AG04450 (cell line): ENCODE data around the gene KCNK10. TPM values are rescaled to one million over a fixed set of nuclear protein-coding genes. Genes with fewer than 3 reads are reported as not detected.

Experiments used
- CTCF ChIA-PET: fragments of 300-600, 350-600 bp; formaldehyde crosslinking; extraction: SDS; loops from one replicate; lab custom pipeline; 2022; ENCODE audit warnings: antibody characterized with exemption, inconsistent platforms; lab: Charles Lee
- POLR2A ChIA-PET: fragments of 350-600 bp; formaldehyde crosslinking; extraction: SDS; loops from one replicate; lab custom pipeline; 2021; ENCODE audit warnings: antibody characterized with exemption, inconsistent platforms; lab: Yijun Ruan, JAX
- DNase-seq: peaks from one replicate; pipeline ENCODE4 v3.0.0-alpha.2; 2011; ENCODE audit warnings: low read depth, low spot score
- H3K27ac ChIP-seq: one replicate; pipeline ENCODE4 v1.5.1; 2012; ENCODE audit warnings: low read depth, low read length, control low read depth
- H3K27me3 ChIP-seq: one replicate; pipeline ENCODE4 v1.6.0; 2012; ENCODE audit warnings: low read length; ENCODE audit not compliant: control insufficient read depth, insufficient read depth
- H3K4me3 ChIP-seq: 2 replicates; pipeline ENCODE4 v1.5.1; 2011; ENCODE audit warnings: mild to moderate bottlenecking, low read depth, low read length, control low read depth
- H3K9me3 ChIP-seq: 2 replicates; pipeline ENCODE4 v1.5.1; 2012; ENCODE audit warnings: low read length; ENCODE audit not compliant: control insufficient read depth, insufficient read depth
- polyA plus RNA-seq: library from polyadenylated mRNA; depleted of rRNA; stranded (reverse); fragments of >200 nt; gene quantifications from 2 replicates; pipeline ENCODE4 v1.2.3, GENCODE V29; 2011
- TF ChIP-seq, protein P1 (sequence below): IDR thresholded peaks from 2 replicates; pipeline ENCODE4 v1.5.1; 2011; ENCODE audit warnings: low read depth, low read length, control low read depth, inconsistent platforms

The KCNK10 gene
- polyA plus RNA-seq, 1 experiment, result not detected

- CTCF ChIA-PET, result interaction anchor here (2.3 to 4.8 kb wide), 2 partner anchors 45 to 289 kb away, joined by 9 to 18 read pairs; no protein-coding TSS in a partner anchor
- no peak overlapping the region for H3K4me3 ChIP-seq
- POLR2A ChIA-PET, result no interaction called here
- no peak for DNase-seq
- no peaks in the 10 kb centered on the region for H3K27me3 ChIP-seq
- H3K9me3 ChIP-seq, result no peaks in the 10 kb centered on the region
- TF ChIP-seq, protein P1, sequence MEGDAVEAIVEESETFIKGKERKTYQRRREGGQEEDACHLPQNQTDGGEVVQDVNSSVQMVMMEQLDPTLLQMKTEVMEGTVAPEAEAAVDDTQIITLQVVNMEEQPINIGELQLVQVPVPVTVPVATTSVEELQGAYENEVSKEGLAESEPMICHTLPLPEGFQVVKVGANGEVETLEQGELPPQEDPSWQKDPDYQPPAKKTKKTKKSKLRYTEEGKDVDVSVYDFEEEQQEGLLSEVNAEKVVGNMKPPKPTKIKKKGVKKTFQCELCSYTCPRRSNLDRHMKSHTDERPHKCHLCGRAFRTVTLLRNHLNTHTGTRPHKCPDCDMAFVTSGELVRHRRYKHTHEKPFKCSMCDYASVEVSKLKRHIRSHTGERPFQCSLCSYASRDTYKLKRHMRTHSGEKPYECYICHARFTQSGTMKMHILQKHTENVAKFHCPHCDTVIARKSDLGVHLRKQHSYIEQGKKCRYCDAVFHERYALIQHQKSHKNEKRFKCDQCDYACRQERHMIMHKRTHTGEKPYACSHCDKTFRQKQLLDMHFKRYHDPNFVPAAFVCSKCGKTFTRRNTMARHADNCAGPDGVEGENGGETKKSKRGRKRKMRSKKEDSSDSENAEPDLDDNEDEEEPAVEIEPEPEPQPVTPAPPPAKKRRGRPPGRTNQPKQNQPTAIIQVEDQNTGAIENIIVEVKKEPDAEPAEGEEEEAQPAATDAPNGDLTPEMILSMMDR, result no peak
- no peak overlapping the region for H3K27ac ChIP-seq
Observed at GRCh38 chr14:88234442-88234841, 88.6 kb downstream of the KCNK10 start.

DNA sequence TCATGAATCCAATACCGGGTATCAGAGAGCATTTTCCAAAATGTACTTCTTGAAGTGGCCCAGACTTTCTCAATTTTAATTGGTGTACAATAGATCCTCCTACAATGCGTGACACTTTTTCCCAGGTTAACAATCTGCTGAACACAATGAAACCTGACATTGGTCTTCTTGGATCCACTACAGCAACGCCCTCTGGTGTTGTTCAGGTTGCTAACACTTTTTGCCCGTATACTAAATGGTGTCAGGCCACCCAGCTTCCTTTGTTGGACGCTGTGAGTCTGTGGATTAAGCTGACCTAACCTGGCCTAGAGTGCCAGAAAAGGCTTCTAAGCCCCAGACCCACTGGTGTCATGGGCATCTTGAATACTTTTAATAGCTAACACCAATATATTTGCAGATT, 89.2 kb downstream of the KCNK10 start:
- no peaks in the 10 kb centered on the region for H3K27me3 ChIP-seq
- no peak overlapping the region for H3K4me3 ChIP-seq
- no peaks in the 10 kb centered on the region for H3K9me3 ChIP-seq
- ChIA-PET POLR2A (no interaction called here), CTCF (interaction anchor here (1.3 to 4.8 kb wide), 2 partner anchors 45 to 288 kb away, joined by 4 to 18 read pairs; no protein-coding TSS in a partner anchor)
- DNase-seq, result no peak
- TF ChIP-seq, protein P1, result 0 out of 2 replicates have a peak, but pooled peaks have one; percentile 16
- no peak overlapping the region for H3K27ac ChIP-seq

GRCh38 chr14:88232771-88233170, 90.3 kb downstream of the KCNK10 start:
- Histone ChIP-seq H3K27ac (no peak overlapping the region), H3K9me3 (no peaks in the 10 kb centered on the region), H3K4me3 (no peak overlapping the region), H3K27me3 (no peaks in the 10 kb centered on the region)
- DNase-seq, result no peak
- ChIA-PET POLR2A (no interaction called here), CTCF (interaction anchor here (1.3 to 4.8 kb wide), 2 partner anchors 43 to 287 kb away, joined by 4 to 18 read pairs; no protein-coding TSS in a partner anchor)
- TF ChIP-seq, protein P1, result no peak

DNA sequence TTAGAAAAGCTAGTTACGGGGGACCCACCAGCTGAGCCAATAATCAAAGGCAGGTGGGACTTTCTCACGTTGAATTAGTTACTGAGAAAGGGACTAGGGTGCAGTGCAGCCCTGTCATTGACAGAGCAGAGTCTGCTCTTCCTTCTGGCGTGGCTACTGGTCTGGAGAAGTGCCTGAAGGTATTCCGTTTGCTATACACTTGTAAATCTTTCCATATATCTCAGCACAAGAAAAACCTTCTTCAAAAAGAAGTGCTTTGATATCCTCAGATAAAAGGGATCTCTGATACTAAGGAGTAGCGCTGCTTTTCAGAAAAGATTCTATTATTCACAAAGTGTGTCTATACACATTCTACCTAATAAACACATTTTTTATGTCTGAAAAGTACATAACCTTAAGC, 91.5 kb downstream of the KCNK10 start:
- Histone ChIP-seq H3K27me3 (no peaks in the 10 kb centered on the region), H3K27ac (no peak overlapping the region), H3K4me3 (no peak overlapping the region), H3K9me3 (no peaks in the 10 kb centered on the region)
- no peak for DNase-seq
- TF ChIP-seq, protein P1, result no peak
- CTCF ChIA-PET, result interaction anchor here (4.8 kb wide), 1 partner anchor 42 kb away, joined by 18 read pairs; no protein-coding TSS in a partner anchor
- POLR2A ChIA-PET, result no interaction called here

GRCh38 chr14:88229428-88229827, 93.6 kb downstream of the KCNK10 start:
- POLR2A ChIA-PET, result no interaction called here
- CTCF ChIA-PET, result no interaction called here
- Histone ChIP-seq H3K27me3 (no peaks in the 10 kb centered on the region), H3K4me3 (no peak overlapping the region), H3K9me3 (no peaks in the 10 kb centered on the region), H3K27ac (no peak overlapping the region)
- TF ChIP-seq, protein P1, result no peak
- no peak for DNase-seq
